Mammary epithelial cell (primary cell): ENCODE results near the gene DLX1.

ENCODE experiments used
- EZH2 ChIP-seq: IDR thresholded peaks from 2 replicates; pipeline ENCODE4 v1.6.1; 2012; ENCODE audit warnings: low read length, inconsistent platforms, borderline replicate concordance
- TF ChIP-seq, protein P1 (sequence below), 2 donors: IDR thresholded peaks in 1 of 2; conservative IDR thresholded peaks in 1 of 2; 2 replicates each; pipeline ENCODE4 v1.5.1; 2011 to 2012; ENCODE audit warnings: inconsistent platforms in 2 of 2, low read length in 2 of 2, mild to moderate bottlenecking in 2 of 2, control low read depth in 1 of 2, low read depth in 1 of 2; ENCODE audit not compliant: insufficient read depth in 1 of 2; ENCODE audit errors: extremely low read depth in 1 of 2

DNA sequence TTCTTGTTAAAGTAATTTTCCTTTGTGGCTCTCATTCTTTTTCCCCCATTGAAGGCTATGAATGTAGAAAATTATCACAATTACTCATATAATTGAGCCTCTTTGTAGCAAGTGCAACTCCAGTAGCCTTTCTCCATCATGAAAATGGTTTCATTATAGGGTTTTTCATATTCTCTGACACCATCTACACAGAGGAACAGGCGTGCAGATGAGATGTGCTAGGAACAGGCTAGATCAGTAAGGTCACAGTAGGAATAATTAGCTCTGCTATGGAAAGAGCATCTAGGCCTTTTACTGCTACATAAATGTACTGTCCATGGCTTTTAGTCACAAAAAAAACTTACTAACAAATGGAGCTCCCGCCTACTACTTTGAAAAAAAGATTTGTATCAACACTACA is 12.6 kb upstream of the DLX1 start:
- TF ChIP-seq, protein P1, sequence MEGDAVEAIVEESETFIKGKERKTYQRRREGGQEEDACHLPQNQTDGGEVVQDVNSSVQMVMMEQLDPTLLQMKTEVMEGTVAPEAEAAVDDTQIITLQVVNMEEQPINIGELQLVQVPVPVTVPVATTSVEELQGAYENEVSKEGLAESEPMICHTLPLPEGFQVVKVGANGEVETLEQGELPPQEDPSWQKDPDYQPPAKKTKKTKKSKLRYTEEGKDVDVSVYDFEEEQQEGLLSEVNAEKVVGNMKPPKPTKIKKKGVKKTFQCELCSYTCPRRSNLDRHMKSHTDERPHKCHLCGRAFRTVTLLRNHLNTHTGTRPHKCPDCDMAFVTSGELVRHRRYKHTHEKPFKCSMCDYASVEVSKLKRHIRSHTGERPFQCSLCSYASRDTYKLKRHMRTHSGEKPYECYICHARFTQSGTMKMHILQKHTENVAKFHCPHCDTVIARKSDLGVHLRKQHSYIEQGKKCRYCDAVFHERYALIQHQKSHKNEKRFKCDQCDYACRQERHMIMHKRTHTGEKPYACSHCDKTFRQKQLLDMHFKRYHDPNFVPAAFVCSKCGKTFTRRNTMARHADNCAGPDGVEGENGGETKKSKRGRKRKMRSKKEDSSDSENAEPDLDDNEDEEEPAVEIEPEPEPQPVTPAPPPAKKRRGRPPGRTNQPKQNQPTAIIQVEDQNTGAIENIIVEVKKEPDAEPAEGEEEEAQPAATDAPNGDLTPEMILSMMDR (conservative IDR thresholded peaks at IDR 0.05 in 1 of 2, IDR thresholded peaks at IDR 0.05 in 1 of 2; ENCODE audit: extremely low read depth in 1 of 2, insufficient read depth in 1 of 2, low read depth in 1 of 2, low read length in 2 of 2), result no peak
- no peak for TF ChIP-seq EZH2
